Psoas muscle (tissue), 8 donors: ENCODE data around the gene GH2. TPM values are rescaled to one million over a fixed set of nuclear protein-coding genes. Genes with fewer than 3 reads are reported as not detected.

ENCODE experiments used
- ATAC-seq, 4 donors: fragments of 200-7000 bp; cut with Tn5 transposase; one replicate each; pipeline ENCODE4 v1.9.1; 2020; ENCODE audit warnings: moderate library complexity in 3 of 4, mild to moderate bottlenecking in 2 of 4
- DNase-seq, 2 donors: peaks; one replicate each; pipeline ENCODE4 v3.0.0-alpha.2; 2020
- H3K27ac ChIP-seq: fragments of 200-600 bp; one replicate; pipeline ENCODE4 v1.8.0; 2022
- H3K27me3 ChIP-seq, 3 donors: fragments of 200-600 bp in 1 of 3; one replicate each; pipeline versions ENCODE4 v1.6.1 to v1.8.0; 2013 to 2022; ENCODE audit warnings: low read length in 2 of 3, mild to moderate bottlenecking in 2 of 3, moderate library complexity in 1 of 3; ENCODE audit not compliant: insufficient read depth in 3 of 3
- H3K36me3 ChIP-seq, 2 donors: fragments of 200-600 bp in 1 of 2; one replicate each; pipeline versions ENCODE4 v1.6.1 to v1.8.0; 2013 to 2022; ENCODE audit warnings: low read depth in 1 of 2, mild to moderate bottlenecking in 1 of 2, moderate library complexity in 1 of 2; ENCODE audit not compliant: insufficient read depth in 1 of 2
- H3K4me1 ChIP-seq: fragments of 200-600 bp; one replicate; pipeline ENCODE4 v1.8.0; 2022
- H3K4me3 ChIP-seq: fragments of 200-600 bp; one replicate; pipeline ENCODE4 v1.8.0; 2022; ENCODE audit warnings: mild to moderate bottlenecking
- H3K9me3 ChIP-seq: fragments of 200-600 bp; one replicate; pipeline ENCODE4 v1.8.0; 2022
- CTCF ChIP-seq: fragments of 200-600 bp; IDR thresholded peaks from one replicate; pipeline ENCODE4 v1.8.0; 2022; ENCODE audit warnings: antibody characterized with exemption
- WGBS, 3 donors: extraction: QIAGEN DNeasy Blood & Tissue Kit; methylation state at CpG; one replicate each; pipeline versions ENCODE4 v1.1.6 to v1.1.7; 2013; 5-methylcytosine and 5-hydroxymethylcytosine counted together
- intact Hi-C, 2 donors: fragments of 100-400 bp; cut with DNase I; formaldehyde crosslinking; loops; one replicate each; pipeline versions ENCODE4 v1.11.0 to v1.14.2; 2022
- polyA plus RNA-seq, 3 donors: library from polyadenylated mRNA; stranded (reverse); fragments of 200-250 nt; gene quantifications; one replicate each; pipeline ENCODE4 v1.2.3, GENCODE V29; 2013
- total RNA-seq, 4 donors: library from RNA; stranded (reverse); fragmentation: NEBNext Ultra II Directional in 2 of 4; extraction: Animal tissue kit (Norgen Biotek cat#: 25700) in 2 of 4; gene quantifications; one replicate each; pipeline versions ENCODE4 v1.2.1 to v1.2.4, GENCODE V29; 2021 to 2023
- donor health status: healthy with polysubstance abuse.
- donor health status: DM: no; HTN: no; CAD: no; lungs with moderate emphysema.
- donor health status: Bipolar disorder and iron deficiency.
- donor health status: healthy.
- donor health status: DM: yes; HTN: yes; CAD: no.
- donor health status: DM: no; HTN: no; CAD: no.
- donor health status: DM: no; HTN: no; CAD: no.
- donor health status: DM: yes; HTN: yes; CAD: no.

The GH2 gene
- total and polyA plus RNA-seq, 7 donors = not detected

- no peaks in the 10 kb centered on the region for H3K27me3 ChIP-seq
- no peaks in the 10 kb centered on the region for H3K36me3 ChIP-seq
- 93 to 95% (median 94%) methylated on average over 8 of the region's 8 CpGs for WGBS, 3 donors
- DNase-seq (no peak), ATAC-seq (no peak)
- no peak overlapping the region for H3K27ac ChIP-seq
- TF ChIP-seq CTCF = no peak
- H3K4me1 ChIP-seq = no peaks in the 10 kb centered on the region
- H3K9me3 ChIP-seq = no peaks in the 10 kb centered on the region
- intact Hi-C loops = no loop called here
- no peak overlapping the region for H3K4me3 ChIP-seq
Observed at GRCh38 chr17:63855185-63855584, 26.6 kb downstream of the GH2 start.

- DNase-seq = no peak
- H3K4me3 ChIP-seq = no peak overlapping the region
- no peaks in the 10 kb centered on the region for H3K36me3 ChIP-seq
- H3K27ac ChIP-seq = no peak overlapping the region
- H3K9me3 ChIP-seq = no peaks in the 10 kb centered on the region
- no peaks in the 10 kb centered on the region for H3K4me1 ChIP-seq
- no peaks in the 10 kb centered on the region for H3K27me3 ChIP-seq
- TF ChIP-seq CTCF = no peak
- ATAC-seq = no peak
- intact Hi-C loops = no loop called here
- WGBS, 3 donors = 83 to 88% (median 87%) methylated on average over 5 of the region's 5 CpGs
Observed at GRCh38 chr17:63854709-63855108, 27.0 kb downstream of the GH2 start.

GRCh38 chr17:63853260-63853659, 28.5 kb downstream of the GH2 start:
- Histone ChIP-seq H3K27me3 (no peaks in the 10 kb centered on the region), H3K9me3 (no peaks in the 10 kb centered on the region), H3K4me3 (no peak overlapping the region), H3K4me1 (peaks cover 6% of the 10 kb centered on the region), H3K36me3 (no peaks in the 10 kb centered on the region), H3K27ac (no peak overlapping the region)
- WGBS, 3 donors = 83 to 97% (median 92%) methylated on average over 2 of the region's 2 CpGs
- intact Hi-C loops = no loop called here
- ATAC-seq (no peak), DNase-seq (no peak)
- no peak for TF ChIP-seq CTCF

GRCh38 chr17:63850401-63850800, 31.3 kb downstream of the GH2 start:
- Histone ChIP-seq H3K4me1 (peaks cover 8% of the 10 kb centered on the region), H3K27me3 (no peaks in the 10 kb centered on the region), H3K36me3 (no peaks in the 10 kb centered on the region), H3K27ac (no peak overlapping the region), H3K4me3 (no peak overlapping the region), H3K9me3 (no peaks in the 10 kb centered on the region)
- DNase-seq (peak in 1 of 2 donors; percentile 20), ATAC-seq (no peak)
- no peak for TF ChIP-seq CTCF
- 81 to 94% (median 90%) methylated on average over 9 of the region's 9 CpGs for WGBS, 3 donors
- intact Hi-C loops = no loop called here
